IMR-90 (cell line): ENCODE data around the gene ATP4B. TPM values are rescaled to one million over a fixed set of nuclear protein-coding genes. Genes with fewer than 3 reads are reported as not detected.

ENCODE experiments used
- ATAC-seq: fragments of 200-7000 bp; cut with Tn5 transposase; 2 replicates; pipeline ENCODE4 v1.9.1; 2020; ENCODE audit warnings: low read depth, mild to moderate bottlenecking, moderate library complexity
- BruUV-seq: library from RNA; stranded (reverse); fragments of 400-500 nt; replicated peaks from 2 replicates; lab custom pipeline; 2021; lab: Mats Ljungman, UMichigan
- CTCF ChIA-PET: fragments of 300-600 bp; formaldehyde crosslinking; extraction: SDS; loops from one replicate; lab custom pipeline; 2021; ENCODE audit warnings: antibody characterized with exemption; lab: Yijun Ruan, JAX
- POLR2A ChIA-PET: fragments of 300-600 bp; sonication (Branson Sonifier 250); formaldehyde crosslinking; loops from one replicate; lab custom pipeline; 2022; ENCODE audit warnings: antibody characterized with exemption; ENCODE audit not compliant: unreplicated experiment; lab: Charles Lee
- DNase-seq: peaks from one replicate; pipeline ENCODE4 v3.0.0; 2013
- H2AFZ ChIP-seq: replicated peaks from 2 replicates; pipeline ENCODE3; 2013; ENCODE audit warnings: low read length, mild to moderate bottlenecking; ENCODE audit not compliant: poor library complexity
- H2AK5ac ChIP-seq: 2 replicates; pipeline ENCODE4 v1.6.1; 2013; ENCODE audit warnings: low read depth, low read length, inconsistent platforms
- H2AK9ac ChIP-seq: replicated peaks from 2 replicates; pipeline ENCODE3; 2013; ENCODE audit warnings: mild to moderate bottlenecking, low read depth, low read length, moderate library complexity; ENCODE audit not compliant: poor library complexity
- H2BK120ac ChIP-seq: 2 replicates; pipeline ENCODE4 v1.6.1; 2013; ENCODE audit warnings: low read depth, low read length, inconsistent platforms
- H2BK15ac ChIP-seq: 3 replicates; pipeline ENCODE4 v1.6.1; 2013; ENCODE audit warnings: low read depth, low read length, inconsistent platforms
- H2BK20ac ChIP-seq: 2 replicates; pipeline ENCODE4 v1.6.1; 2013; ENCODE audit warnings: low read depth, mild to moderate bottlenecking, inconsistent platforms, low read length, moderate library complexity
- H2BK5ac ChIP-seq: 2 replicates; pipeline ENCODE4 v1.6.1; 2013; ENCODE audit warnings: mild to moderate bottlenecking, low read depth, low read length, inconsistent platforms; ENCODE audit not compliant: poor library complexity, severe bottlenecking
- H3K14ac ChIP-seq: replicated peaks from 2 replicates; pipeline ENCODE4 v1.6.1; 2013; ENCODE audit warnings: low read depth, low read length, inconsistent platforms
- H3K18ac ChIP-seq: 2 replicates; pipeline ENCODE4 v1.6.1; 2013; ENCODE audit warnings: low read depth, low read length, control low read depth
- H3K23ac ChIP-seq: 2 replicates; pipeline ENCODE4 v1.6.1; 2013; ENCODE audit warnings: low read depth, low read length, inconsistent platforms
- H3K27ac ChIP-seq: 2 replicates; pipeline ENCODE4 v1.5.1; 2013; ENCODE audit warnings: mild to moderate bottlenecking, control low read depth, low read length; ENCODE audit not compliant: insufficient read depth
- H3K27me3 ChIP-seq: 2 replicates; pipeline ENCODE4 v1.6.1; 2013; ENCODE audit warnings: low read length; ENCODE audit not compliant: control insufficient read depth, insufficient read depth
- H3K36me3 ChIP-seq: 2 replicates; pipeline ENCODE4 v1.6.1; 2013; ENCODE audit warnings: low read length, mixed read lengths; ENCODE audit not compliant: control insufficient read depth, insufficient read depth
- H3K4ac ChIP-seq: 2 replicates; pipeline ENCODE4 v1.6.1; 2013; ENCODE audit warnings: low read depth, low read length, inconsistent platforms
- H3K4me1 ChIP-seq: 2 replicates; pipeline ENCODE4 v1.6.1; 2013; ENCODE audit warnings: low read length, mixed read lengths; ENCODE audit not compliant: control insufficient read depth, insufficient read depth
- H3K4me2 ChIP-seq: 2 replicates; pipeline ENCODE4 v1.6.1; 2013; ENCODE audit warnings: low read depth, mild to moderate bottlenecking, control low read depth, low read length, moderate library complexity
- H3K4me3 ChIP-seq: 2 replicates; pipeline ENCODE4 v1.5.1; 2013; ENCODE audit warnings: low read depth, mild to moderate bottlenecking, control low read depth, low read length, moderate library complexity; ENCODE audit not compliant: insufficient read depth
- H3K56ac ChIP-seq: 2 replicates; pipeline ENCODE4 v1.6.1; 2013; ENCODE audit warnings: low read length, inconsistent platforms; ENCODE audit not compliant: insufficient read depth; ENCODE audit errors: extremely low read depth
- H3K79me1 ChIP-seq, 2 experiments: 2 replicates each; pipeline ENCODE4 v1.6.1; 2013; ENCODE audit warnings: low read length in 2 of 2, inconsistent platforms in 1 of 2, low read depth in 1 of 2
- H3K9ac ChIP-seq: 2 replicates; pipeline ENCODE4 v1.6.1; 2013; ENCODE audit warnings: low read depth, low read length, control low read depth
- H3K9me1 ChIP-seq: 2 replicates; pipeline ENCODE4 v1.6.1; 2013; ENCODE audit warnings: low read length, inconsistent platforms; ENCODE audit not compliant: insufficient read depth
- H3K9me3 ChIP-seq: 2 replicates; pipeline ENCODE4 v1.6.1; 2013; ENCODE audit warnings: low read length; ENCODE audit not compliant: control insufficient read depth, insufficient read depth
- H4K20me1 ChIP-seq: 2 replicates; pipeline ENCODE4 v1.6.1; 2013; ENCODE audit warnings: low read length, inconsistent platforms; ENCODE audit not compliant: insufficient read depth
- H4K5ac ChIP-seq: 2 replicates; pipeline ENCODE4 v1.6.1; 2013; ENCODE audit warnings: mild to moderate bottlenecking, low read depth, low read length, control low read depth
- H4K8ac ChIP-seq, 2 experiments: 2 replicates each; pipeline ENCODE4 v1.6.1; 2013; ENCODE audit warnings: low read depth in 2 of 2, low read length in 2 of 2, control low read depth in 1 of 2, inconsistent platforms in 1 of 2
- H4K91ac ChIP-seq: 2 replicates; pipeline ENCODE4 v1.6.1; 2013; ENCODE audit warnings: low read depth, low read length, inconsistent platforms; ENCODE audit not compliant: insufficient read depth
- MAFK ChIP-seq: IDR thresholded peaks from 2 replicates; pipeline ENCODE4 v1.6.1; 2012; ENCODE audit warnings: low read depth, low read length, improper control_type of control experiment
- MXI1 ChIP-seq: IDR thresholded peaks from 2 replicates; pipeline ENCODE4 v1.6.1; 2012; ENCODE audit warnings: low read depth, mild to moderate bottlenecking, low read length, moderate library complexity, borderline replicate concordance
- NFE2L2 ChIP-seq: fragments of 150-350 bp; IDR thresholded peaks from 2 replicates; pipeline ENCODE4 v1.6.1; 2016; ENCODE audit warnings: low read depth, mild to moderate bottlenecking, low read length
- WGBS, 2 experiments: methylation state at CpG; one replicate each; pipeline versions ENCODE4 v1.1.5 to v1.1.7; 2013; ENCODE audit warnings: missing lambda C conversion rate in 2 of 2; ENCODE audit not compliant: insufficient read length in 1 of 2; ENCODE audit errors: extremely low coverage in 2 of 2; 5-methylcytosine and 5-hydroxymethylcytosine counted together
- dilution Hi-C: fragments of 300-500 bp; cut with HindIII; formaldehyde crosslinking; loops from one replicate; pipeline ENCODE4 v1.14.3; 2018; ENCODE audit warnings: low sequenced_read_pairs; ENCODE audit not compliant: unreplicated experiment
- in situ Hi-C: fragments of 300-500 bp; cut with MboI; formaldehyde crosslinking; loops from 3 replicates; pipeline ENCODE4 v1.14.3; 2019; ENCODE audit warnings: low sequenced_read_pairs, inconsistent platforms, mixed read lengths
- intact Hi-C: fragments of 100-400 bp; cut with micrococcal nuclease; formaldehyde crosslinking; loops from 2 replicates; pipeline ENCODE4 v1.10.0; 2022
- polyA plus RNA-seq, 3 experiments: library from polyadenylated mRNA; depleted of rRNA; stranded (reverse); fragments of >200 nt; gene quantifications; 2 replicates each; pipeline ENCODE4 v1.2.3, GENCODE V29; 2012; ENCODE audit warnings: low replicate concordance in 1 of 3
- total RNA-seq: library from RNA; depleted of rRNA; stranded (reverse); fragments of >200 nt; gene quantifications from 2 replicates; pipeline ENCODE4 v1.2.3, GENCODE V29; 2012

ATP4B gene
- total and polyA plus RNA-seq, 2 of the 4 experiments (the other 2 are of a cell fraction): not detected

DNA sequence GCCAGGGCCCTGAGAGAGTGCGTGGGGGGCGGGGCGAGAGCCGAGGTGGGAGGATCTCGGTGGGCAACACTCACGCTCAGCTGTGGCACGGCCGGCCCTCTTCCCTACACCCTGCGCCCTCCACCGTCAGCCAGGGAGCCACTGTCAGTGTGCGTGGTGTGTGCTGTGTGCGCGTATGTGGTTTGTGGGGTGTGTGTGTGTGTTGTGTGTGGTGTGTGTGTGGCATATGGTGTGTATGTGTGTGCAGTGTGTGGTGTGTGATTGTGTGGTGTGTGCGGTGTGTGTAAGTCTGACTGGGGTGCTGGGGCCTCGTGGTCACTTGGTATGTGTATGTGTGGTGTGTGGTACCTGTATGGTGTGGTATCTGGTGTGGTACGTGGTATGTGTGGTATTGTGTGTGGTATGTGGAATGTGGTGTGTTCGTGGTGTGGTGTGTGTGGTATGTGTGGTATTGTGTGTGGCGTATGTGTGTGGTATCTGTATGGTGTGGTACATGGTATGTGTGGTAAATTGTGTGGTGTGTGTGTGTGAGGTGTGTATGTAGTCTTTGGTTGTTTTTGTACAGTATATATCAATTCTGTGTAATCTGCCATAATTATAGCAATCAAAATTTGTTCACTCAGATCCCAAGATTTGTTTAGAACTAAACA is 14.1 kb upstream of the ATP4B start:
- peak overlapping the region; percentile 70 for H2AFZ ChIP-seq

More for the DNA sequence above, 14.1 kb upstream of the ATP4B start:
- no peak overlapping the region for H4K8ac ChIP-seq
- no peaks in the 10 kb centered on the region for H3K4me1 ChIP-seq
- peaks cover 9% of the 10 kb centered on the region; the same call in 1 of the 2 replicates for H3K27me3 ChIP-seq
- ATAC-seq (0 out of 2 replicates have a peak, but pooled peaks have one; percentile 24), DNase-seq (no peak)
- no peak overlapping the region for H3K4me2 ChIP-seq
- dilution Hi-C loops: no loop called here
- TF ChIP-seq NFE2L2 (no peak), MAFK (no peak), MXI1 (no peak)
- H3K27ac ChIP-seq: no peak overlapping the region
- no peak overlapping the region for H3K23ac ChIP-seq
- no peak overlapping the region for H2BK15ac ChIP-seq
- no peak overlapping the region for H4K91ac ChIP-seq
- 62 to 100% methylated on average over 2 to 5 of the region's 18 CpGs for WGBS, 2 experiments
- H3K36me3 ChIP-seq: no peaks in the 10 kb centered on the region
- H3K9ac ChIP-seq: no peak overlapping the region
- BruUV-seq: no TSS peak
- H2BK5ac ChIP-seq: peak overlapping the region; percentile 88
- intact Hi-C loops: no loop called here
- ChIA-PET POLR2A (no interaction called here), CTCF (no interaction called here)
- H3K9me3 ChIP-seq: no peaks in the 10 kb centered on the region
- no peak overlapping the region for H3K56ac ChIP-seq
- no peak overlapping the region for H2BK120ac ChIP-seq
- no peak overlapping the region for H3K18ac ChIP-seq
- H2BK20ac ChIP-seq: no peak overlapping the region
- in situ Hi-C loops: no loop called here
- no peak overlapping the region for H4K5ac ChIP-seq
- no peak overlapping the region for H2AK5ac ChIP-seq
- no peak overlapping the region for H3K4me3 ChIP-seq
- H3K14ac ChIP-seq: no peak overlapping the region; the same call in 1 of the 2 replicates
- no peak overlapping the region for H2AK9ac ChIP-seq
- H3K79me1 ChIP-seq: no peaks in the 10 kb centered on the region
- H3K4ac ChIP-seq: no peak overlapping the region
- no peaks in the 10 kb centered on the region for H4K20me1 ChIP-seq
- no peaks in the 10 kb centered on the region for H3K9me1 ChIP-seq
